Peyer's patch (tissue), 4 donors: ENCODE results near the gene ANO6. TPM values are rescaled to one million over a fixed set of nuclear protein-coding genes. Genes with fewer than 3 reads are reported as not detected.

Experiments used
- DNase-seq, 3 donors: peaks; one replicate each; pipeline ENCODE4 v3.0.0-alpha.2; 2017 to 2019
- H3K27ac ChIP-seq, 4 donors: fragments of 200-600 bp; sonication (generic); one replicate each; pipeline ENCODE4 v1.5.1; 2016 to 2019
- H3K27me3 ChIP-seq, 2 donors: fragments of 200-600 bp; sonication (generic); one replicate each; pipeline ENCODE4 v1.5.1; 2019
- H3K36me3 ChIP-seq, 3 donors: fragments of 200-600 bp; sonication (generic); one replicate each; pipeline ENCODE4 v1.5.1; 2016 to 2019
- H3K4me1 ChIP-seq, 4 donors: fragments of 200-600 bp; sonication (generic); one replicate each; pipeline ENCODE4 v1.5.1; 2016 to 2019
- H3K4me3 ChIP-seq, 4 donors: fragments of 200-600 bp; sonication (generic); 1 replicate in 3 of 4; 2 replicates in 1 of 4; pipeline ENCODE4 v1.5.1; 2016 to 2019; ENCODE audit warnings: mild to moderate bottlenecking in 1 of 4
- H3K9me3 ChIP-seq, 4 donors: fragments of 200-600 bp; sonication (generic); one replicate each; pipeline ENCODE4 v1.5.1; 2016 to 2019; ENCODE audit warnings: mild to moderate bottlenecking in 1 of 4
- POLR2A ChIP-seq, 2 donors: fragments of 450-650 bp; IDR thresholded peaks; one replicate each; pipeline ENCODE4 v1.5.1; 2017; ENCODE audit warnings: antibody characterized with exemption in 2 of 2, mild to moderate bottlenecking in 2 of 2, moderate library complexity in 2 of 2
- total RNA-seq, 4 donors: library from RNA; depleted of rRNA; stranded (reverse); fragments of >200 nt; gene quantifications; one replicate each; pipeline ENCODE4 v1.1.0, GENCODE V29; 2016
- TF ChIP-seq, protein P1 (sequence below), 6 experiments: fragments of 450-650 bp in 4 of 6; fragments of 200-600 bp in 2 of 6; sonication (generic) in 1 of 6; IDR thresholded peaks; one replicate each; pipeline ENCODE4 v1.5.1; 2017 to 2019; ENCODE audit warnings: antibody characterized with exemption in 6 of 6, mild to moderate bottlenecking in 3 of 6, moderate library complexity in 1 of 6

Gene ANO6
- total RNA-seq, 4 donors from 2014 or later = 28.9 to 93.3 (median 57.5) TPM

- no peak overlapping the region for H3K4me3 ChIP-seq
- H3K9me3 ChIP-seq = no peaks in the 10 kb centered on the region
- TF ChIP-seq, protein P1, sequence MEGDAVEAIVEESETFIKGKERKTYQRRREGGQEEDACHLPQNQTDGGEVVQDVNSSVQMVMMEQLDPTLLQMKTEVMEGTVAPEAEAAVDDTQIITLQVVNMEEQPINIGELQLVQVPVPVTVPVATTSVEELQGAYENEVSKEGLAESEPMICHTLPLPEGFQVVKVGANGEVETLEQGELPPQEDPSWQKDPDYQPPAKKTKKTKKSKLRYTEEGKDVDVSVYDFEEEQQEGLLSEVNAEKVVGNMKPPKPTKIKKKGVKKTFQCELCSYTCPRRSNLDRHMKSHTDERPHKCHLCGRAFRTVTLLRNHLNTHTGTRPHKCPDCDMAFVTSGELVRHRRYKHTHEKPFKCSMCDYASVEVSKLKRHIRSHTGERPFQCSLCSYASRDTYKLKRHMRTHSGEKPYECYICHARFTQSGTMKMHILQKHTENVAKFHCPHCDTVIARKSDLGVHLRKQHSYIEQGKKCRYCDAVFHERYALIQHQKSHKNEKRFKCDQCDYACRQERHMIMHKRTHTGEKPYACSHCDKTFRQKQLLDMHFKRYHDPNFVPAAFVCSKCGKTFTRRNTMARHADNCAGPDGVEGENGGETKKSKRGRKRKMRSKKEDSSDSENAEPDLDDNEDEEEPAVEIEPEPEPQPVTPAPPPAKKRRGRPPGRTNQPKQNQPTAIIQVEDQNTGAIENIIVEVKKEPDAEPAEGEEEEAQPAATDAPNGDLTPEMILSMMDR (IDR thresholded peaks at IDR 0.05) = no peak
- TF ChIP-seq POLR2A (IDR thresholded peaks at IDR 0.05) = no peak
- no peaks in the 10 kb centered on the region for H3K4me1 ChIP-seq
- no peaks in the 10 kb centered on the region for H3K36me3 ChIP-seq
- no peaks in the 10 kb centered on the region for H3K27me3 ChIP-seq
- no peak for DNase-seq
- no peak overlapping the region for H3K27ac ChIP-seq
Observed at GRCh38 chr12:45322810-45323209, 106.9 kb downstream of the ANO6 start.

GRCh38 chr12:45324391-45324790 is 108.5 kb downstream of the ANO6 start:
- Histone ChIP-seq H3K27ac (no peak overlapping the region), H3K4me1 (no peaks in the 10 kb centered on the region), H3K27me3 (no peaks in the 10 kb centered on the region), H3K4me3 (no peak overlapping the region), H3K9me3 (no peaks in the 10 kb centered on the region), H3K36me3 (no peaks in the 10 kb centered on the region)
- TF ChIP-seq POLR2A (IDR thresholded peaks at IDR 0.05) = no peak
- TF ChIP-seq, protein P1 (IDR thresholded peaks at IDR 0.05) = no peak
- DNase-seq = no peak

- no peak for DNase-seq
- Histone ChIP-seq H3K27ac (no peak overlapping the region), H3K9me3 (no peaks in the 10 kb centered on the region), H3K36me3 (no peaks in the 10 kb centered on the region), H3K27me3 (no peaks in the 10 kb centered on the region), H3K4me3 (no peak overlapping the region), H3K4me1 (no peaks in the 10 kb centered on the region)
- no peak for TF ChIP-seq POLR2A (IDR thresholded peaks at IDR 0.05)
- TF ChIP-seq, protein P1 (IDR thresholded peaks at IDR 0.05) = no peak
Observed at GRCh38 chr12:45326358-45326975, 110.6 kb downstream of the ANO6 start.

- TF ChIP-seq, protein P1 (IDR thresholded peaks at IDR 0.05) = no peak
- TF ChIP-seq POLR2A (IDR thresholded peaks at IDR 0.05) = no peak
- DNase-seq = no peak
- Histone ChIP-seq H3K9me3 (no peaks in the 10 kb centered on the region), H3K27me3 (no peaks in the 10 kb centered on the region), H3K36me3 (no peaks in the 10 kb centered on the region), H3K4me1 (no peaks in the 10 kb centered on the region), H3K27ac (no peak overlapping the region), H3K4me3 (no peak overlapping the region)
Observed at GRCh38 chr12:45327823-45328383, 112.0 kb downstream of the ANO6 start.

DNA sequence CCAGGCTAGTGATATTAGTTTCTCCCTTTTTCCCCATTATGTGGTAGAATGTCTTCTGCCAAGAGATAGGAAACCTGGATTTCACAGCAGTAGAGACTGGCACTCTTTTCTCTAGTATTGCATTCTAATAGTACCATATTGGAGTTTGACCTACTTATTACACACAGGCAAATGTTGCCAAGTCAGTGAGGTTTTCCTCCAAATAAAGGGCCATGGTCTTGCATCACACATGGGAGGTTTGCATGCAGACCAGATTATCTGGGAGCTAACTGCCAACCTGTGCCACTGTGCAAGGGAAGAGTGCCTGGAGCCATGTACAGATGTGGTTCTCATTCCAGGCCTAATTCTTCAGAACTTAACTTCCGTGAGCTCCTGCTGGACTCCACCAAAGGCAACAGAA is 113.3 kb downstream of the ANO6 start:
- Histone ChIP-seq H3K4me3 (no peak overlapping the region), H3K36me3 (no peaks in the 10 kb centered on the region), H3K27ac (no peak overlapping the region), H3K27me3 (no peaks in the 10 kb centered on the region), H3K9me3 (no peaks in the 10 kb centered on the region), H3K4me1 (no peaks in the 10 kb centered on the region)
- TF ChIP-seq POLR2A (IDR thresholded peaks at IDR 0.05) = no peak
- TF ChIP-seq, protein P1 (IDR thresholded peaks at IDR 0.05) = no peak
- no peak for DNase-seq
